BLaER1 (cell line): Measurements from ENCODE around the gene PLA2R1.
"Not testable (repeated sequence)": the region's sequence is repeated elsewhere in the genome, so short reads cannot be mapped to it uniquely, and the experiment has no call there.

Experiments
- H3K27ac ChIP-seq: shearing (Covaris generic); formaldehyde crosslinking; 2 replicates; pipeline ENCODE4 v1.8.1; 2022
- H3K27me3 ChIP-seq: shearing (Covaris generic); formaldehyde crosslinking; 2 replicates; pipeline ENCODE4 v1.8.1; 2022
- H3K36me3 ChIP-seq: shearing (Covaris generic); formaldehyde crosslinking; 2 replicates; pipeline ENCODE4 v1.8.1; 2022
- H3K4me1 ChIP-seq: shearing (Covaris generic); formaldehyde crosslinking; 2 replicates; pipeline ENCODE4 v1.8.1; 2022
- H3K4me2 ChIP-seq: shearing (Covaris generic); formaldehyde crosslinking; 2 replicates; pipeline ENCODE4 v1.8.1; 2022
- H3K4me3 ChIP-seq: shearing (Covaris generic); formaldehyde crosslinking; 2 replicates; pipeline ENCODE4 v1.8.1; 2022
- H3K9ac ChIP-seq: shearing (Covaris generic); formaldehyde crosslinking; 2 replicates; pipeline ENCODE4 v1.8.1; 2022
- H3K9me3 ChIP-seq: shearing (Covaris generic); formaldehyde crosslinking; 2 replicates; pipeline ENCODE4 v1.8.1; 2022
- H4K20me1 ChIP-seq: shearing (Covaris generic); formaldehyde crosslinking; 2 replicates; pipeline ENCODE4 v1.8.1; 2022
- Cebpa-rat ChIP-seq: shearing (Covaris generic); IDR thresholded peaks from 2 replicates; pipeline ENCODE4 v1.8.1; 2022

PLA2R1 gene

GRCh38 chr2:159988412-159988970, 73.9 kb downstream of the PLA2R1 start:
- no peaks in the 10 kb centered on the region for H3K36me3 ChIP-seq
- no peak overlapping the region for H3K4me2 ChIP-seq
- no peaks in the 10 kb centered on the region for H3K9me3 ChIP-seq
- H3K27me3 ChIP-seq, result no peaks in the 10 kb centered on the region
- no peak overlapping the region for H3K4me3 ChIP-seq
- no peaks in the 10 kb centered on the region for H3K4me1 ChIP-seq
- H3K27ac ChIP-seq, result no peak overlapping the region
- no peaks in the 10 kb centered on the region for H4K20me1 ChIP-seq
- TF ChIP-seq Cebpa-rat, result no peak
- H3K9ac ChIP-seq, result no peak overlapping the region

- no peak for TF ChIP-seq Cebpa-rat
- H3K4me1 ChIP-seq, result no peaks in the 10 kb centered on the region
- H3K36me3 ChIP-seq, result no peaks in the 10 kb centered on the region
These were observed 75.2 kb downstream of the PLA2R1 start for GRCh38 chr2:159987181-159987580.

GRCh38 chr2:159985656-159986055, 76.8 kb downstream of the PLA2R1 start:
- TF ChIP-seq Cebpa-rat, result no peak

More at GRCh38 chr2:159987181-159987580, 75.2 kb downstream of the PLA2R1 start:
- no peak overlapping the region for H3K4me2 ChIP-seq
- no peak overlapping the region for H3K4me3 ChIP-seq
- H3K27ac ChIP-seq, result no peak overlapping the region
- no peaks in the 10 kb centered on the region for H4K20me1 ChIP-seq
- no peak overlapping the region for H3K9ac ChIP-seq
- H3K9me3 ChIP-seq, result no peaks in the 10 kb centered on the region
- no peaks in the 10 kb centered on the region for H3K27me3 ChIP-seq

GRCh38 chr2:159984034-159984433, 78.4 kb downstream of the PLA2R1 start:
- no peaks in the 10 kb centered on the region for H3K36me3 ChIP-seq
- no peak overlapping the region for H3K27ac ChIP-seq
- H3K27me3 ChIP-seq, result no peaks in the 10 kb centered on the region
- H3K9ac ChIP-seq, result no peak overlapping the region
- H4K20me1 ChIP-seq, result no peaks in the 10 kb centered on the region
- H3K4me2 ChIP-seq, result no peak overlapping the region
- no peak for TF ChIP-seq Cebpa-rat
- H3K4me1 ChIP-seq, result no peaks in the 10 kb centered on the region
- H3K9me3 ChIP-seq, result no peaks in the 10 kb centered on the region
- no peak overlapping the region for H3K4me3 ChIP-seq

More at GRCh38 chr2:159985656-159986055, 76.8 kb downstream of the PLA2R1 start:
- no peaks in the 10 kb centered on the region for H4K20me1 ChIP-seq
- H3K9me3 ChIP-seq, result no peaks in the 10 kb centered on the region
- H3K9ac ChIP-seq, result no peak overlapping the region
- no peak overlapping the region for H3K4me3 ChIP-seq
- H3K27ac ChIP-seq, result no peak overlapping the region
- H3K36me3 ChIP-seq, result no peaks in the 10 kb centered on the region
- no peaks in the 10 kb centered on the region for H3K4me1 ChIP-seq
- no peak overlapping the region for H3K4me2 ChIP-seq
- H3K27me3 ChIP-seq, result no peaks in the 10 kb centered on the region

GRCh38 chr2:159982842-159983785, 79.3 kb downstream of the PLA2R1 start:
- H3K27ac ChIP-seq, result no peak overlapping the region
- H3K4me1 ChIP-seq, result no peaks in the 10 kb centered on the region
- no peaks in the 10 kb centered on the region for H4K20me1 ChIP-seq
- H3K9me3 ChIP-seq, result no peaks in the 10 kb centered on the region
- H3K4me2 ChIP-seq, result no peak overlapping the region
- no peak for TF ChIP-seq Cebpa-rat
- H3K9ac ChIP-seq, result no peak overlapping the region
- H3K4me3 ChIP-seq, result no peak overlapping the region
- no peaks in the 10 kb centered on the region for H3K27me3 ChIP-seq
- no peaks in the 10 kb centered on the region for H3K36me3 ChIP-seq

- no peaks in the 10 kb centered on the region for H3K4me1 ChIP-seq
- no peak overlapping the region for H3K9ac ChIP-seq
- H3K36me3 ChIP-seq, result no peaks in the 10 kb centered on the region
- H3K27me3 ChIP-seq, result no peaks in the 10 kb centered on the region
- H3K4me3 ChIP-seq, result no peak overlapping the region
- TF ChIP-seq Cebpa-rat, result no peak
- no peaks in the 10 kb centered on the region for H3K9me3 ChIP-seq
- no peaks in the 10 kb centered on the region for H4K20me1 ChIP-seq
- H3K4me2 ChIP-seq, result no peak overlapping the region
- no peak overlapping the region for H3K27ac ChIP-seq
These were observed 80.1 kb downstream of the PLA2R1 start for GRCh38 chr2:159982270-159982669.

DNA sequence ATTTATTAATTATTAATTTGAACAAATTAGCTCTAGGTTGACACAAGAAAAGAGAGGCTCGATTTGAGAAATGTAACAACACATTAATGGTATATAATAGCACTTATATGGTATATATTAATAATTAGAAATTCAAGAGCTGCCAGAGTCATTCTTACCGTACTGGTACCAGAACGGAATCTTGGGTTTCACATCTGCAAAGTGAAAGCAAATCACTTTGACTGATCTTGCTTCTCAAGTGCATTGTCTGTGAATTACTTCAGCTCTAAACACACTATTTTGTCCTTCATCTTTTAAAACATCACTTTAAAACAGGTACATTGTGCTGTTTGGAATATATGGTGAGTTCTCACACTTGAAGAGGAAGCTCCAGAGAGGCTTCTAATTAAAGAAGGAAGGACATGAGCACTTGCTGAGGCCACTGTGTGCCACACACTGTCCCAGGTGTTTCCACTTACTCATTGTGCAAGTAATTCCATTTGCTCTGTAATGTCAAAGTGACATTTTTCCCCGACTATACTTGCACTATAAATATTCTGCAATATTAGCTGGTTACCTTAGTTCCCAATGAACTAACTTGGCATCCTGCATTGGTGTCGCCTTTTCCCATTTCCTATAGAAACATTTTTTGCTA, 85.8 kb downstream of the PLA2R1 start:
- no peaks in the 10 kb centered on the region for H3K4me1 ChIP-seq
- H3K27ac ChIP-seq, result no peak overlapping the region
- no peak overlapping the region for H3K9ac ChIP-seq
- H3K4me2 ChIP-seq, result no peak overlapping the region
- no peaks in the 10 kb centered on the region for H3K36me3 ChIP-seq
- no peaks in the 10 kb centered on the region for H3K9me3 ChIP-seq
- no peak for TF ChIP-seq Cebpa-rat
- no peak overlapping the region for H3K4me3 ChIP-seq
- H4K20me1 ChIP-seq, result no peaks in the 10 kb centered on the region
- H3K27me3 ChIP-seq, result no peaks in the 10 kb centered on the region

DNA sequence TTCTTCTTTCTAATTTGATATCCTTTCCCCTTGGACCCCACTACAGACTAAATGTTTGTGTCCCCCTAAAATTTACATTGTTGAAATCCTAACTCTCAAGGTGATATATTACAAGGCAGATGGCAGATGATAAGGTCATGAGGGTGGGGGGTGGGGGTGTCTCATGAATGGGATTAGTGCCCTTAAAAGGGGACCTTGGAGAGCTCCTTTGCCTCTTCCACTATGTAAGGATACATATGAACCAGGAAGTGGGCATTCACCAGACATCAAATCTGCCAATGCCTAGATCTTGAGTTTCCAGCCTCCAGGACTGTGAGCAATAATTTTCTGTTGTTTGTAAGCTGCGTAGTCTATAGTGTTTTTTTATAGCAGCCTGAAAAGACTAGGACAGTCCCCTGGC, 89.1 kb downstream of the PLA2R1 start:
- Histone ChIP-seq H3K27ac (no peak overlapping the region), H3K36me3 (no peaks in the 10 kb centered on the region), H3K9me3 (no peaks in the 10 kb centered on the region), H3K4me1 (no peaks in the 10 kb centered on the region), H4K20me1 (no peaks in the 10 kb centered on the region), H3K27me3 (no peaks in the 10 kb centered on the region), H3K4me3 (no peak overlapping the region), H3K4me2 (no peak overlapping the region), H3K9ac (no peak overlapping the region)
- TF ChIP-seq Cebpa-rat, result no peak

DNA sequence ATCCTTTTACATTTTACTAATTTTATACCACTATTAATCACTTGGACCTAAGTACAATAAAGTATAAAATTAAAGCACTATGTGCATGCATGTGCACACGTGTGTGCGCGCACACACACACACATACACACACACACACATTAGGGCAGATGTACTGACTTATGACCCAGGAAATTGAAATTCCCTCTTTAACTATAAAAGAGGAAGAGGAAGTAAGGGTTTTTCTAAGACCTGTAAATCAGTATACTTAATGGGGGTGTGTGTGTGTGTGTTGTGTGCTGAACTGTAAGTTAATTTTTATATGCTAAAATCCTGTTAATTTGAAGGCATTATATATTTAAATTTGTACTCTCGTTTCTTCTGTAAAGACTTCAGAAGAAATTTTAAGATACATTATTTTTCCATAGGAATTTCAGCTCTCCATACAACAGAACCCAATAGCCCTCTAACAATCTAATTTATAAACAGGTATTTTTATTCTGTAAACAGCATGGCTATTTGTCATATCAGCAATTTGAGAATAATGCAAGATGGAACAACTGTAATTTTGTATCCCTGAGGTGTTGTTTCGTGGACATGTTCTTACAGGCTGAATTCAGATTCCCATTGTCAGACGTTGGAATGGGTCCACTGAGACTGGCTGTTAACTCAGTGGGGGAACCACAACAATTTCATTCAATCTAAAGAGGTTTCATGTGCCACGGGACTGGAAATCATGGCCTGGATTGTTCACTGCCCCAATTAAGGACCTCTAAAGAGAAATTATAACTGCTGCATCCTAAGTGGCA, 90.9 kb downstream of the PLA2R1 start:
- Histone ChIP-seq H3K4me3 (no peak overlapping the region), H3K36me3 (no peaks in the 10 kb centered on the region), H3K4me1 (no peaks in the 10 kb centered on the region), H3K27me3 (no peaks in the 10 kb centered on the region), H4K20me1 (no peaks in the 10 kb centered on the region), H3K9ac (no peak overlapping the region), H3K9me3 (no peaks in the 10 kb centered on the region), H3K4me2 (no peak overlapping the region), H3K27ac (no peak overlapping the region)
- no peak for TF ChIP-seq Cebpa-rat

DNA sequence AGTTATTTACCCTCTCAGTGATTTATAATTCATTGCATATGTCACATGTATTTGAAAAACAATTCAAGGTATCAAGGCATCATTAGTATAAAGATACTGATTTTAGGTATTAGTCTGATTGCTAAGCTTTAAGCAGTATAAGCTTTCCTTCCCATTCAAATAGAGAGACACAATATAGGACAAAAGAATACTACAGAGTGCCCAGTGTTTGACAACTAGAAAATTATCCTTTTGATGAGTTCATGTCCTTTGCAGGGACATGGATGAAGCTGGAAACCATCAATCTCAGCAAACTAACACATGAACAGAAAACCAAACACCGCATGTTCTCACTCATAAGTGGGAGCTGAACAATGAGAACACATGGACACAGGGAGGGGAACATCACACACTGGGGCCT, 91.9 kb downstream of the PLA2R1 start:
- not testable (repeated sequence) for H3K4me2 ChIP-seq

More for the DNA sequence above, 91.9 kb downstream of the PLA2R1 start:
- H3K27ac ChIP-seq, H3K36me3 ChIP-seq, H3K4me1 ChIP-seq, H3K4me3 ChIP-seq, H3K9me3 ChIP-seq, H3K27me3 ChIP-seq, H4K20me1 ChIP-seq, H3K9ac ChIP-seq: not testable (repeated sequence)
